HL-60 (cell line): Measurements from ENCODE around the gene ABCB1.

Experiments used
- CTCF ChIP-seq: IDR thresholded peaks from one replicate; pipeline ENCODE4 v1.5.1; 2011; ENCODE audit warnings: low read length, control low read depth, inconsistent platforms; ENCODE audit not compliant: insufficient read depth
- POLR2AphosphoS5 ChIP-seq: IDR thresholded peaks from 2 replicates; pipeline ENCODE4 v1.6.1; 2012; ENCODE audit warnings: low read depth
- SPI1 ChIP-seq: IDR thresholded peaks from 2 replicates; pipeline ENCODE4 v1.6.1; 2012; ENCODE audit warnings: low read depth, mild to moderate bottlenecking, borderline replicate concordance
- TF ChIP-seq, protein P1 (sequence below): IDR thresholded peaks from 2 replicates; pipeline ENCODE4 v1.6.1; 2012; ENCODE audit warnings: low read depth; ENCODE audit not compliant: insufficient replicate concordance

- TF ChIP-seq CTCF = no peak
- no peak for TF ChIP-seq SPI1
- TF ChIP-seq POLR2AphosphoS5 = no peak
- TF ChIP-seq, protein P1, sequence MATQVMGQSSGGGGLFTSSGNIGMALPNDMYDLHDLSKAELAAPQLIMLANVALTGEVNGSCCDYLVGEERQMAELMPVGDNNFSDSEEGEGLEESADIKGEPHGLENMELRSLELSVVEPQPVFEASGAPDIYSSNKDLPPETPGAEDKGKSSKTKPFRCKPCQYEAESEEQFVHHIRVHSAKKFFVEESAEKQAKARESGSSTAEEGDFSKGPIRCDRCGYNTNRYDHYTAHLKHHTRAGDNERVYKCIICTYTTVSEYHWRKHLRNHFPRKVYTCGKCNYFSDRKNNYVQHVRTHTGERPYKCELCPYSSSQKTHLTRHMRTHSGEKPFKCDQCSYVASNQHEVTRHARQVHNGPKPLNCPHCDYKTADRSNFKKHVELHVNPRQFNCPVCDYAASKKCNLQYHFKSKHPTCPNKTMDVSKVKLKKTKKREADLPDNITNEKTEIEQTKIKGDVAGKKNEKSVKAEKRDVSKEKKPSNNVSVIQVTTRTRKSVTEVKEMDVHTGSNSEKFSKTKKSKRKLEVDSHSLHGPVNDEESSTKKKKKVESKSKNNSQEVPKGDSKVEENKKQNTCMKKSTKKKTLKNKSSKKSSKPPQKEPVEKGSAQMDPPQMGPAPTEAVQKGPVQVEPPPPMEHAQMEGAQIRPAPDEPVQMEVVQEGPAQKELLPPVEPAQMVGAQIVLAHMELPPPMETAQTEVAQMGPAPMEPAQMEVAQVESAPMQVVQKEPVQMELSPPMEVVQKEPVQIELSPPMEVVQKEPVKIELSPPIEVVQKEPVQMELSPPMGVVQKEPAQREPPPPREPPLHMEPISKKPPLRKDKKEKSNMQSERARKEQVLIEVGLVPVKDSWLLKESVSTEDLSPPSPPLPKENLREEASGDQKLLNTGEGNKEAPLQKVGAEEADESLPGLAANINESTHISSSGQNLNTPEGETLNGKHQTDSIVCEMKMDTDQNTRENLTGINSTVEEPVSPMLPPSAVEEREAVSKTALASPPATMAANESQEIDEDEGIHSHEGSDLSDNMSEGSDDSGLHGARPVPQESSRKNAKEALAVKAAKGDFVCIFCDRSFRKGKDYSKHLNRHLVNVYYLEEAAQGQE = no peak
Measured at GRCh38 chr7:87565877-87566276, 34.8 kb downstream of the ABCB1 start.
